ENCODE results near the gene GIPR. TPM values are rescaled to one million over a fixed set of nuclear protein-coding genes. Genes with fewer than 3 reads are reported as not detected.

GIPR gene
- total and polyA plus RNA-seq, 2 experiments from 2014 or later, result 0.42 to 1.2 TPM

GRCh38 chr19:45713141-45713540, 45.1 kb downstream of the GIPR start (continued):
- TF ChIP-seq CTCF (conservative IDR thresholded peaks at IDR 0.05; ENCODE audit: low read depth in 2 of 2) (no peak), ETS1 (IDR thresholded peaks at IDR 0.05) (no peak), ZNF331 (CRISPR knock-in tag; IDR thresholded peaks at IDR 0.05; ENCODE audit: low read depth) (no peak), ZNF114 (CRISPR knock-in tag; IDR thresholded peaks at IDR 0.05) (no peak), POLR2AphosphoS5 (IDR thresholded peaks at IDR 0.05; ENCODE audit: low read depth) (no peak), JUNB (IDR thresholded peaks at IDR 0.05; ENCODE audit: unreplicated experiment) (no peak)

- Mint-ChIP-seq H3K36me3 (ENCODE audit: low read depth) (peaks cover 24% of the 10 kb centered on the region), H3K27me3 (ENCODE audit: insufficient read depth, low read depth, poor library complexity) (peaks cover 22% of the 10 kb centered on the region), H3K4me1 (peaks cover 40% of the 10 kb centered on the region), H3K4me3 (no peak overlapping the region), H3K27ac (peak overlapping the region; percentile 57), H3K9me3 (no peaks in the 10 kb centered on the region)
- peak overlapping the region; percentile 87; the same call in 1 of the 2 replicates for H3K27ac ChIP-seq (ENCODE audit: low read depth)
- no peak for TF ChIP-seq CREB1 (CRISPR knock-in tag; IDR thresholded peaks at IDR 0.05; ENCODE audit: low read depth)
- TF ChIP-seq STAT1 (IDR thresholded peaks at IDR 0.05; ENCODE audit: unreplicated experiment), result no peak
- no peak for TF ChIP-seq ZNF114 (CRISPR knock-in tag; IDR thresholded peaks at IDR 0.05)
- TF ChIP-seq EZH2 (IDR thresholded peaks at IDR 0.05; ENCODE audit: low read depth, unreplicated experiment), result no peak
- TF ChIP-seq ETS1 (IDR thresholded peaks at IDR 0.05), result no peak
- TF ChIP-seq NANOG (IDR thresholded peaks at IDR 0.05; ENCODE audit: borderline replicate concordance), result no peak
- TF ChIP-seq POLR2AphosphoS5 (IDR thresholded peaks at IDR 0.05; ENCODE audit: low read depth), result no peak
- TF ChIP-seq ZNF462 (CRISPR knock-in tag; IDR thresholded peaks at IDR 0.05), result no peak
- TF ChIP-seq JUNB (IDR thresholded peaks at IDR 0.05; ENCODE audit: unreplicated experiment), result no peak
- TF ChIP-seq EZH2phosphoT487 (IDR thresholded peaks at IDR 0.05; ENCODE audit: unreplicated experiment), result no peak
- TF ChIP-seq ZNF331 (CRISPR knock-in tag; IDR thresholded peaks at IDR 0.05; ENCODE audit: low read depth), result no peak
- no peaks in the 10 kb centered on the region for H3K27me3 ChIP-seq (ENCODE audit: insufficient read depth)
- no peak for DNase-seq (ENCODE audit: low spot score)
- peaks cover 18% of the 10 kb centered on the region for H3K4me1 ChIP-seq (ENCODE audit: insufficient read depth)
- H3K9me2 ChIP-seq (ENCODE audit: insufficient read depth), result no peaks in the 10 kb centered on the region
- peaks cover 58% of the 10 kb centered on the region for H3K79me2 ChIP-seq (replicated peaks; ENCODE audit: insufficient read depth)
- H3F3A ChIP-seq (replicated peaks; ENCODE audit: low read depth), result peaks cover 10% of the 10 kb centered on the region
- H2AFZ ChIP-seq, result no peak overlapping the region
- peaks cover 6% of the 10 kb centered on the region for H4K20me1 ChIP-seq (replicated peaks; ENCODE audit: insufficient read depth)
- no peak overlapping the region for H3K4me2 ChIP-seq
- H3K36me3 ChIP-seq (ENCODE audit: insufficient read depth), result peaks cover 2% of the 10 kb centered on the region; the same call in 1 of the 2 replicates
- no peak overlapping the region for H3K4me3 ChIP-seq
- ATAC-seq, result no peak
These were observed 47.1 kb downstream of the GIPR start for GRCh38 chr19:45715139-45715538.

Data from GM23338 (cell line).